ENCODE measurements around the gene SERP2. TPM values are rescaled to one million over a fixed set of nuclear protein-coding genes. Genes with fewer than 3 reads are reported as not detected.

SERP2 gene
- total and polyA plus RNA-seq, 10 of the 15 experiments (the other 5 are each of a cell fraction or from before 2014, with no cell fraction given) = not detected

GRCh38 chr13:44336934-44337333, 36.7 kb upstream of the SERP2 start:
- Histone ChIP-seq H3K36me3 (ENCODE audit: control insufficient read depth in 2 of 2, insufficient read depth in 2 of 2, low read length in 1 of 2) (no peaks in the 10 kb centered on the region), H3K4me2 (ENCODE audit: control insufficient read depth, insufficient read depth) (no peak overlapping the region), H3K4me3 (no peak overlapping the region), H3K27ac (ENCODE audit: control insufficient read depth, insufficient read depth) (no peak overlapping the region), H3K9ac (ENCODE audit: control insufficient read depth, insufficient read depth, low read length) (no peak overlapping the region), H3K79me2 (ENCODE audit: control insufficient read depth, insufficient read depth, low read length) (no peaks in the 10 kb centered on the region), H2AFZ (ENCODE audit: control insufficient read depth, low read depth, low read length) (no peak overlapping the region), H3K27me3 (replicated peaks in 1 of 2; ENCODE audit: control insufficient read depth in 2 of 2, insufficient read depth in 2 of 2, low read length in 1 of 2) (peaks cover 0 to 5% of the 10 kb centered on the region in 2 experiments; a peak in 2 of 4 replicates), H4K20me1 (ENCODE audit: control insufficient read depth, insufficient read depth) (no peaks in the 10 kb centered on the region), H3K9me3 (replicated peaks; ENCODE audit: control insufficient read depth, insufficient read depth, low read length) (no peaks in the 10 kb centered on the region; the same call in 2 of the 3 replicates), H3K4me1 (ENCODE audit: control insufficient read depth, insufficient read depth, low read length) (no peaks in the 10 kb centered on the region)
- DNase-seq (ENCODE audit: low read depth, low spot score) = no peak
- POLR2A ChIA-PET = no interaction called here
- CTCF ChIA-PET = no interaction called here
- TF ChIP-seq ASH2L (IDR thresholded peaks at IDR 0.05; ENCODE audit: borderline replicate concordance, low read depth) (no peak), EP300 (IDR thresholded peaks at IDR 0.05; ENCODE audit: borderline replicate concordance in 1 of 2, control insufficient read depth in 1 of 2, low read depth in 2 of 2, low read length in 2 of 2) (no peak), SIX5 (IDR thresholded peaks at IDR 0.05; ENCODE audit: low read depth, low read length, severe bottlenecking) (no peak), NFYA (IDR thresholded peaks at IDR 0.05; ENCODE audit: borderline replicate concordance, low read depth, low read length) (no peak), IKZF1 (conservative IDR thresholded peaks at IDR 0.05) (no peak), RELA (IDR thresholded peaks at IDR 0.05; ENCODE audit: borderline replicate concordance, partially characterized antibody) (no peak), BHLHE40 (IDR thresholded peaks at IDR 0.05; ENCODE audit: borderline replicate concordance in 1 of 2, low read depth in 2 of 2, low read length in 1 of 2) (no peak), PAX8 (IDR thresholded peaks at IDR 0.05) (no peak), SMARCA5 (IDR thresholded peaks at IDR 0.05) (no peak), TARDBP (IDR thresholded peaks at IDR 0.05; ENCODE audit: borderline replicate concordance) (no peak), SUZ12 (IDR thresholded peaks at IDR 0.05; ENCODE audit: unreplicated experiment) (no peak), CTCF (IDR thresholded peaks at IDR 0.05 in 2 of 3, conservative IDR thresholded peaks at IDR 0.05 in 1 of 3; ENCODE audit: control insufficient read depth in 2 of 3, extremely low read depth in 1 of 3, insufficient read depth in 1 of 3, low read depth in 3 of 3, low read length in 3 of 3) (no peak)
- intact Hi-C loops (cut with micrococcal nuclease; ENCODE audit: unreplicated experiment) = no loop called here
- WGBS (ENCODE audit: insufficient coverage, insufficient replicate concordance, low lambda C conversion rate, missing lambda C conversion rate) = 64% methylated on average over 4 of the region's 4 CpGs
- no peak for ATAC-seq
- FAIRE-seq = no peak
- no TSS peak for BruUV-seq (replicated peaks)
- in situ Hi-C loops (cut with MboI) = no loop called here
- RAD21 ChIA-PET (ENCODE audit: unreplicated experiment) = no interaction called here
- SMC1A ChIA-PET (ENCODE audit: uncharacterized antibody, unreplicated experiment) = no interaction called here

Data from GM12878 (cell line).